GM21737 (cell line): Measurements from ENCODE around the gene ASB8.

ENCODE experiments used
- ATAC-seq: cut with Tn5 transposase; IDR thresholded peaks from one replicate; pipeline ENCODE4 v1.9.1; 2021; ENCODE audit warnings: mild to moderate bottlenecking, moderate library complexity; ENCODE audit not compliant: unreplicated experiment

Gene ASB8

DNA sequence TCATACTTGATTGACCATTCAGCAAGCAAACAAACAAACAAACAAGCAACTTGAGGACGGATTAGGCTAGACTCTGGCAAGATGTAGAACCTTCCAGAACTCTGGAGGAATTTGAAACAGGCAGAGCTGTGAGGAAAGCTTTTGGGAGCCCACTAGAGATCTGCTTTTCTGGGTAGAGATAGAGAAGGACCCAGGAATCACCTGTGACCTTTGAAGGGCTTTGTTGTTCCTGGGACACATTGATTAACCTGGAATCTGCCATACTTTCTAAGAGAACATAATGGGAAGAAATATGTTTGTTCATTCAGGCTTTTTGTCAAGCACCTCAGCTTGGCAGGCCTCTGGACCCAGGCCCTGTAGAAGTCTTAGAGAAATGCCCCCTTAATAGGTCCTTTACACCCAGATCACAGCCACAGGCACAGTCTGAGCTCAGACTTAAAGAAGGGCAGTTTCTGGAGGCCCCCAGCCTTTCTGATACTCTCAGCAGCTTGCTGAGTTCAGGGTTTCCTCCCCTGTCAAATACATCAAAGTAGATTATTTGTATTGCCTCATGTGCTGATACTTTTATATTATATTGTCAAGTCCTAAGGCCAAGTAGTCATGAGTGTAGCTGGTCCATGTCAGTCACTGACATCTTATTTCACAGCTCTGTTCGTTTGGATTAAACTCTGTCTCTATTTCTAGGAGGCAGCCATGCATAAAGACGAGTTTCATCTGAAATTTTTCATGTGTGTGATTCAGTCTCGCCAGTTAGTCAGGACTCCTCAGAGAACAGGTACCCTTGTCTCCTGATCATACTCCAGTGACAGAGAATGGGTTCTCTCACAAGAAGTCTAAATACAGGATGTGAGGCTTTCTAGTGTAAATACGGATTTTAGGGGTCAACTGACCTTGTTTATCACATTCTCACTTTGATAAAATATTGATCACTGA, 50.4 kb downstream of the ASB8 start:
- no peak for ATAC-seq

DNA sequence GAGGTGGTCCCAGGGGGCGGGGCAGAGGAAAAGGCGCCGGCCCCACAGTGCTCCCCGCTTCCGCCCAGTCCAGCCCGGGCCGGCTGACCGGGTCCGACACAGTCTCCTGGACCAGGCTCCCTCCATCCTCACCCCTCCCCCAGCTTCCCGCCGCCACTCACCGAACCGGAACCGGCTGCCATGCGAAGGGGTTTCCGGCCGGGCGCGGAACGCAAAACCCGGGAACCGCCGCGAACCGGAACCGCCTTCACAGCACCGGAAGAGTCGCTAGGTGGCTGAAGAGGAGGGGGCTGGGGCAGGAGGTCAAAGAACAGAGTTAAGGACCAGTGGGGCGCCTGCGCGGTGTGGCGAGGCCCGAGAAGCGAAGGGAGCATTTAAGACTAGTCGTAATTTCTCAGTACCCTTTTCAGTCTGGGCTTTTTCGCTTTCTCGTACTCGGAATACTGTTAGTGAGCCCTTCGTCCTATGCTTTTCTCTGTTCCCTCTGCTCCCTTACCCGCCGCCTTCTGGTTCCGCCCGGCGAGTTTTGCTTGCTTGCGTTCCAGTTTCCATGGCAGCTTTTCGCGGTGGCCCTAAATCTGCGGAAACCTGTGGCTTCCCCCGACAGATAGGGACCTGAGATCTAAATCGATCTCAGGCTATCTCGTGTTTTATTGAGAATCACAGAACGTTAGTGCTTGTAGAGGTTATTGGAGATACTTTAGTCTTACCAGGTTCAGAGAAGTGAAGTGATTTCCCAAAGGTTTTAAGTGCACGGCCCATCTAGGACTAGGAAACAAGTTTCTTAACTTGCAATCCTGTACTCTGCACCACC, 51.2 kb downstream of the ASB8 start, which contains the start of gene SENP1:
TSS of gene SENP1 (minus strand) at position 213 of the 814 bp plus-strand sequence. CDS start 4,607 bp downstream, outside the sequence.
- peak; percentile 56 for ATAC-seq

DNA sequence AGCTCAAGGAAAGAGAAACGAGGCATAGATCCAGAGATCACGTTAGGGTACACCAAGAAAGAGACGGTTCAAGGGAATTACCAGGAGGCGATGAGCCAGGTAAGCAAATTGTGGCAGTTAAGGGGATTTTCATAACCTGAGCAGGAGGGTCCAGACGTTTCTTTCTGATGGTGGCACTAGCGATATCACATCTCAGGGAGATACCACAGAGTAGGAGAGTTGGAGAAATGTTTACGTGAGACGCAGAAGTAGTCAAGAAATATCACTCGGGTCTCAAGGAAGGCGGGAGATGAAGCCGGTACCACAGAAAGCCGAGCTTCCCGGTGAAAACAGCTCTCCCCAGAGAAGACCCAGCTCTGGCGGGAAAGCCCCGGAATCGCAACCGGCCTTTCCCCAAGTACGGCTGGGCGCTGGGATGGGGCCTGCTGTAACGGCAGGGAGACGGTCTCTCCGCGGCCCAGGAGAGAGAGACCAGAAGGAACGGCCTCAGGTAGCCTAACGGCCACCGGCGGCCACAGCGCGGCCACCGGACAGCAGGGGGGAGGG, 51.9 kb downstream of the ASB8 start:
- peak; percentile 36 for ATAC-seq

DNA sequence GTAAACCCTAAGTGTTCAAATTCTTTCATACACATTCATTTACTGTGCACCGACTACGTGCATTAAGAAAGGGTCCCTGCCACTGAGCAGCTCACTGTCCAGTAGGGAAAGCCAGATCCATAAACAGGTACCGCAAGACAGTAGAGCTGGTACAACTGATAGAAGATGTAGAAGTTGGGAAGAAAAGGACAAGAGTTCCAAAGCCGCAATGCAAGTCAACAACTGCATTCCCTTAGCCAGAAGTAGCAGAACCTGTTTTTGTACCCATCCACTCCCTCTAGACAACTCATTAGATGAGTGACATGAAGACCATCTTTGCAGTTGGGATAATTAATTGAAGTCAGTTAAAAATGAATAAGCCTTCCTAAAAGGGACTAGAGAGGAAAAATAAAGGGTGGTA, 52.8 kb downstream of the ASB8 start:
- no peak for ATAC-seq
